ENCODE results near the gene CYP19A1. TPM values are rescaled to one million over a fixed set of nuclear protein-coding genes. Genes with fewer than 3 reads are reported as not detected.
"Not testable (repeated sequence)": the region's sequence is repeated elsewhere in the genome, so short reads cannot be mapped to it uniquely, and the experiment has no call there.

The CYP19A1 gene
- total and polyA plus RNA-seq, 10 of the 15 experiments (the other 5 are each of a cell fraction or from before 2014, with no cell fraction given): 0.08 to 1.8 (median 0.70) TPM

- no peak for TF ChIP-seq SMAD1 (IDR thresholded peaks at IDR 0.05; ENCODE audit: low read depth, partially characterized antibody)
- no peak for TF ChIP-seq LARP7 (IDR thresholded peaks at IDR 0.05)
- TF ChIP-seq RUNX3 (IDR thresholded peaks at IDR 0.05; ENCODE audit: low read length): no peak
- no peak for TF ChIP-seq CBX5 (IDR thresholded peaks at IDR 0.05; ENCODE audit: low read depth)
- TF ChIP-seq, protein P1, sequence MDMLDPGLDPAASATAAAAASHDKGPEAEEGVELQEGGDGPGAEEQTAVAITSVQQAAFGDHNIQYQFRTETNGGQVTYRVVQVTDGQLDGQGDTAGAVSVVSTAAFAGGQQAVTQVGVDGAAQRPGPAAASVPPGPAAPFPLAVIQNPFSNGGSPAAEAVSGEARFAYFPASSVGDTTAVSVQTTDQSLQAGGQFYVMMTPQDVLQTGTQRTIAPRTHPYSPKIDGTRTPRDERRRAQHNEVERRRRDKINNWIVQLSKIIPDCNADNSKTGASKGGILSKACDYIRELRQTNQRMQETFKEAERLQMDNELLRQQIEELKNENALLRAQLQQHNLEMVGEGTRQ (IDR thresholded peaks at IDR 0.05; ENCODE audit: borderline replicate concordance, low read depth, low read length): no peak
- no peak for TF ChIP-seq EZH2 (IDR thresholded peaks at IDR 0.05; ENCODE audit: borderline replicate concordance, control insufficient read depth, low read depth, low read length)
- no peak for TF ChIP-seq FOXK2 (IDR thresholded peaks at IDR 0.05)
- no peak for ATAC-seq
- Histone ChIP-seq H3K9ac (ENCODE audit: control insufficient read depth, insufficient read depth, low read length) (no peak overlapping the region), H4K20me1 (ENCODE audit: control insufficient read depth, insufficient read depth) (no peaks in the 10 kb centered on the region), H3K4me2 (ENCODE audit: control insufficient read depth, insufficient read depth) (no peak overlapping the region), H3K4me3 (no peak overlapping the region), H3K36me3 (ENCODE audit: control insufficient read depth in 2 of 2, insufficient read depth in 2 of 2, low read length in 1 of 2) (no peaks in the 10 kb centered on the region), H3K9me3 (replicated peaks; ENCODE audit: control insufficient read depth, insufficient read depth, low read length) (no peaks in the 10 kb centered on the region), H3K27me3 (replicated peaks in 1 of 2; ENCODE audit: control insufficient read depth in 2 of 2, insufficient read depth in 2 of 2, low read length in 1 of 2) (peaks cover 0 to 3% of the 10 kb centered on the region in 2 experiments; a peak in 3 of 4 replicates), H2AFZ (ENCODE audit: control insufficient read depth, low read depth, low read length) (no peak overlapping the region), H3K4me1 (ENCODE audit: control insufficient read depth, insufficient read depth, low read length) (no peaks in the 10 kb centered on the region; the same call in 1 of the 2 replicates), H3K27ac (ENCODE audit: control insufficient read depth, insufficient read depth) (no peak overlapping the region), H3K79me2 (ENCODE audit: control insufficient read depth, insufficient read depth, low read length) (no peaks in the 10 kb centered on the region)
- FAIRE-seq: no peak
- intact Hi-C loops (cut with micrococcal nuclease; ENCODE audit: unreplicated experiment): no loop called here
- whole genome bisulfite sequencing (ENCODE audit: insufficient coverage, insufficient replicate concordance, low lambda C conversion rate, missing lambda C conversion rate): 19% methylated on average over 6 of the region's 6 CpGs
- no TSS peak for BruUV-seq (replicated peaks)
- CTCF ChIA-PET: interaction anchor here (1.7 to 3.9 kb wide), 2 partner anchors 9 to 27 kb away, joined by 7 to 20 read pairs; no protein-coding TSS in a partner anchor
- in situ Hi-C loops (cut with MboI): no loop called here
- RAD21 ChIA-PET (ENCODE audit: unreplicated experiment): no interaction called here
- SMC1A ChIA-PET (ENCODE audit: uncharacterized antibody, unreplicated experiment): interaction anchor here (0.7 to 1.0 kb wide), 3 partner anchors 22 to 184 kb away, joined by 3 to 4 read pairs (median 3); no protein-coding TSS in a partner anchor
- POLR2A ChIA-PET: no interaction called here
- no peak for DNase-seq (ENCODE audit: low read depth, low spot score)
Observed at GRCh38 chr15:51189669-51190385, 148.6 kb downstream of the CYP19A1 start.

- intact Hi-C loops (cut with micrococcal nuclease; ENCODE audit: unreplicated experiment); H3K9me3 ChIP-seq (replicated peaks; ENCODE audit: control insufficient read depth, insufficient read depth, low read length); H3K4me3 ChIP-seq; H3K27ac ChIP-seq (ENCODE audit: control insufficient read depth, insufficient read depth); DNase-seq (ENCODE audit: low read depth, low spot score); H3K9ac ChIP-seq (ENCODE audit: control insufficient read depth, insufficient read depth, low read length); FAIRE-seq; H3K36me3 ChIP-seq (ENCODE audit: control insufficient read depth in 2 of 2, insufficient read depth in 2 of 2, low read length in 1 of 2); H3K27me3 ChIP-seq (replicated peaks in 1 of 2; ENCODE audit: control insufficient read depth in 2 of 2, insufficient read depth in 2 of 2, low read length in 1 of 2); ATAC-seq; H3K4me1 ChIP-seq (ENCODE audit: control insufficient read depth, insufficient read depth, low read length); H2AFZ ChIP-seq (ENCODE audit: control insufficient read depth, low read depth, low read length); H4K20me1 ChIP-seq (ENCODE audit: control insufficient read depth, insufficient read depth); H3K79me2 ChIP-seq (ENCODE audit: control insufficient read depth, insufficient read depth, low read length); in situ Hi-C loops (cut with MboI); BruUV-seq (replicated peaks); RAD21 ChIA-PET (ENCODE audit: unreplicated experiment); H3K4me2 ChIP-seq (ENCODE audit: control insufficient read depth, insufficient read depth): not testable (repeated sequence)
- POLR2A ChIA-PET: interaction anchor here (0.5 kb wide), 1 partner anchor 517 kb away, joined by 3 read pairs; no protein-coding TSS in a partner anchor
- CTCF ChIA-PET: interaction anchor here (1.7 to 3.9 kb wide), 3 partner anchors 8 to 26 kb away, joined by 5 to 20 read pairs (median 7); no protein-coding TSS in a partner anchor
- 35% methylated on average over 6 of the region's 6 CpGs for WGBS (ENCODE audit: insufficient coverage, insufficient replicate concordance, low lambda C conversion rate, missing lambda C conversion rate)
- SMC1A ChIA-PET (ENCODE audit: uncharacterized antibody, unreplicated experiment): interaction anchor here (1.6 kb wide), 1 partner anchor 27 kb away, joined by 4 read pairs; no protein-coding TSS in a partner anchor
Observed at GRCh38 chr15:51188791-51189190, 149.6 kb downstream of the CYP19A1 start.
